ENCODE data around the gene ATN1.

- TF ChIP-seq CTCF (IDR thresholded peaks at IDR 0.05) (no peak), POLR2AphosphoS5 (IDR thresholded peaks at IDR 0.05) (no peak), POLR2A (IDR thresholded peaks at IDR 0.05) (no peak)
Measured at GRCh38 chr12:6979453-6979852, 51.7 kb downstream of the ATN1 start.
